Measurements from ENCODE around the gene SMIM44. TPM values are rescaled to one million over a fixed set of nuclear protein-coding genes. Genes with fewer than 3 reads are reported as not detected.

The SMIM44 gene
- total and polyA plus RNA-seq, 9 of the 15 experiments (the other 6 are each of a cell fraction or from before 2014, with no cell fraction given): not detected

- ATAC-seq (peak; percentile 99), FAIRE-seq (peak; percentile 80), DNase-seq (ENCODE audit: extremely low read depth in 1 of 4, low spot score in 3 of 4) (peak; percentile 96 to 97 (median 97))
- ChIA-PET CTCF (ENCODE audit: low intra/inter-chr PET ratio) (no interaction called here), POLR2A (interaction anchor here (0.5 to 0.8 kb wide), 5 partner anchors 46 to 121 kb away, joined by 3 to 5 read pairs (median 4); partner anchors contain the start of gene FZR1)
- peak overlapping the region; percentile 85 to 94 for H3K9ac ChIP-seq (ENCODE audit: insufficient read depth in 1 of 2, low read depth in 2 of 2, low read length in 2 of 2)
- H3K27me3 ChIP-seq (ENCODE audit: control insufficient read depth in 2 of 2, insufficient read depth in 2 of 2, low read length in 2 of 2): no peaks in the 10 kb centered on the region
- in situ Hi-C loops (cut with MboI) (loop anchor here (5.0 kb wide), 1 partner anchor 93 kb away; no protein-coding TSS in a partner anchor), intact Hi-C loops (cut with micrococcal nuclease) (loop anchor here (5.0 kb wide), 1 partner anchor 78 kb away; no protein-coding TSS in a partner anchor)
- no peaks in the 10 kb centered on the region for H3K9me3 ChIP-seq (replicated peaks; ENCODE audit: control insufficient read depth, insufficient read depth, low read depth, low read length)
- TSS peak; percentile 23 for BruUV-seq (replicated peaks)
- peaks cover 14% of the 10 kb centered on the region for H4K20me1 ChIP-seq (replicated peaks; ENCODE audit: control insufficient read depth, insufficient read depth, low read length)
- H3K36me3 ChIP-seq (ENCODE audit: control insufficient read depth, insufficient read depth, low read length): peaks cover 76% of the 10 kb centered on the region
- H3K9me1 ChIP-seq (ENCODE audit: control insufficient read depth, insufficient read depth, low read length): no peaks in the 10 kb centered on the region
- peak overlapping the region; percentile 96 for H3K27ac ChIP-seq (ENCODE audit: extremely low read depth, low read depth, low read length)
- peak overlapping the region; percentile 99 for H2AFZ ChIP-seq (ENCODE audit: low read depth, low read length)
- H3K4me1 ChIP-seq (replicated peaks in 1 of 2; ENCODE audit: control insufficient read depth in 2 of 2, insufficient read depth in 2 of 2, low read length in 2 of 2): peaks cover 4 to 20% of the 10 kb centered on the region in 2 experiments; a peak in 4 of 5 replicates
- H3K4me2 ChIP-seq (ENCODE audit: insufficient read depth, low read length): peak overlapping the region; percentile 97
- peaks cover 27% of the 10 kb centered on the region for H3K79me2 ChIP-seq (ENCODE audit: control insufficient read depth, insufficient read depth, low read length)
- peak overlapping the region; percentile 53 for H3K4me3 ChIP-seq
- WGBS (ENCODE audit: insufficient coverage, low coverage, missing lambda C conversion rate): 4% methylated on average over 54 of the region's 67 CpGs
- TF ChIP-seq SMARCA4 (IDR thresholded peaks at IDR 0.05) (no peak), HMBOX1 (IDR thresholded peaks at IDR 0.05) (no peak), FOXK1 (CRISPR knock-in tag; IDR thresholded peaks at IDR 0.05; ENCODE audit: borderline replicate concordance) (0 out of 2 replicates have a peak, but pooled peaks have one; percentile 52), STAT5B (CRISPR knock-in tag; IDR thresholded peaks at IDR 0.05) (no peak), SRSF9 (IDR thresholded peaks at IDR 0.05; ENCODE audit: borderline replicate concordance, low read depth, low read length) (no peak), KLF16 (IDR thresholded peaks at IDR 0.05) (no peak), KDM4B (IDR thresholded peaks at IDR 0.05; ENCODE audit: borderline replicate concordance in 2 of 2, low read depth in 1 of 2) (peak in 1 of 2 experiments; percentile 91; a peak in 1 of 4 replicates), PTRF (tag; IDR thresholded peaks at IDR 0.05) (no peak), SMARCC2 (IDR thresholded peaks at IDR 0.05; ENCODE audit: low read depth) (no peak), PHF20 (IDR thresholded peaks at IDR 0.05; ENCODE audit: partially characterized antibody) (peak; percentile 97), TEAD2 (tag; IDR thresholded peaks at IDR 0.05) (no peak), MAFF (IDR thresholded peaks at IDR 0.05; ENCODE audit: low read length) (no peak), GABPA (tag; conservative IDR thresholded peaks at IDR 0.05; ENCODE audit: low read depth) (peak; percentile 99), SLC30A9 (CRISPR knock-in tag; IDR thresholded peaks at IDR 0.05) (no peak)
These were observed 48.3 kb downstream of the SMIM44 start for GRCh38 chr19:3434630-3435553.

Data from K562 (cell line).